Measurements from ENCODE around the gene PGF. TPM values are rescaled to one million over a fixed set of nuclear protein-coding genes. Genes with fewer than 3 reads are reported as not detected.

The PGF gene
- total RNA-seq, 1 donor from 2014 or later, result 4.7 TPM

GRCh38 chr14:74968811-74969210 lies 13.4 kb upstream of the PGF start:
- no peak for DNase-seq
- Histone ChIP-seq H3K36me3 (no peaks in the 10 kb centered on the region), H3K9me3 (no peaks in the 10 kb centered on the region), H3K4me3 (no peak overlapping the region), H3K4me1 (peaks cover 3% of the 10 kb centered on the region), H3K27ac (no peak overlapping the region), H3K27me3 (no peaks in the 10 kb centered on the region)
- no peak for ATAC-seq
- no peak for TF ChIP-seq CTCF (IDR thresholded peaks at IDR 0.05)
- intact Hi-C loops (cut with DNase I), result no loop called here

- Histone ChIP-seq H3K4me3 (no peak overlapping the region), H3K9me3 (no peaks in the 10 kb centered on the region), H3K27me3 (no peaks in the 10 kb centered on the region), H3K4me1 (no peaks in the 10 kb centered on the region), H3K36me3 (no peaks in the 10 kb centered on the region), H3K27ac (no peak overlapping the region)
- no peak for DNase-seq
- TF ChIP-seq CTCF (IDR thresholded peaks at IDR 0.05), result no peak
- intact Hi-C loops (cut with DNase I), result no loop called here
- no peak for ATAC-seq
Observed at GRCh38 chr14:74965486-74966153, 10.2 kb upstream of the PGF start.

- Histone ChIP-seq H3K27me3 (no peaks in the 10 kb centered on the region), H3K4me3 (no peak overlapping the region), H3K27ac (no peak overlapping the region), H3K4me1 (no peaks in the 10 kb centered on the region), H3K9me3 (no peaks in the 10 kb centered on the region), H3K36me3 (no peaks in the 10 kb centered on the region)
- no peak for TF ChIP-seq CTCF (IDR thresholded peaks at IDR 0.05)
- DNase-seq (no peak), ATAC-seq (no peak)
- intact Hi-C loops (cut with DNase I), result no loop called here
Observed at GRCh38 chr14:74964787-74965485, 9.5 kb upstream of the PGF start.

- ATAC-seq, result no peak
Observed at GRCh38 chr14:74963705-74964271, 8.4 kb upstream of the PGF start.

GRCh38 chr14:74963178-74963704 lies 7.8 kb upstream of the PGF start:
- TF ChIP-seq CTCF (IDR thresholded peaks at IDR 0.05), result no peak
- no peak for ATAC-seq
- DNase-seq, result no peak
- intact Hi-C loops (cut with DNase I), result no loop called here
- H3K4me3 ChIP-seq, result no peak overlapping the region
- H3K27ac ChIP-seq, result no peak overlapping the region
- H3K9me3 ChIP-seq, result no peaks in the 10 kb centered on the region
- no peaks in the 10 kb centered on the region for H3K36me3 ChIP-seq
- H3K27me3 ChIP-seq, result no peaks in the 10 kb centered on the region
- H3K4me1 ChIP-seq, result no peaks in the 10 kb centered on the region

More at GRCh38 chr14:74963705-74964271, 8.4 kb upstream of the PGF start:
- Histone ChIP-seq H3K4me1 (no peaks in the 10 kb centered on the region), H3K36me3 (no peaks in the 10 kb centered on the region), H3K4me3 (no peak overlapping the region), H3K27ac (no peak overlapping the region), H3K9me3 (no peaks in the 10 kb centered on the region), H3K27me3 (no peaks in the 10 kb centered on the region)
- TF ChIP-seq CTCF (IDR thresholded peaks at IDR 0.05), result no peak
- no peak for DNase-seq
- intact Hi-C loops (cut with DNase I), result no loop called here

Data from upper lobe of right lung (tissue), 1 donor.